NCI-H1436 treated with DMSO at 0.1 percent for 48 hours (cell line): ENCODE measurements around the gene HTR6.

ENCODE experiments used
- DNase-seq: peaks from one replicate; lab custom pipeline; 2025; lab: John Stamatoyannopoulos, UW

HTR6 gene

DNA sequence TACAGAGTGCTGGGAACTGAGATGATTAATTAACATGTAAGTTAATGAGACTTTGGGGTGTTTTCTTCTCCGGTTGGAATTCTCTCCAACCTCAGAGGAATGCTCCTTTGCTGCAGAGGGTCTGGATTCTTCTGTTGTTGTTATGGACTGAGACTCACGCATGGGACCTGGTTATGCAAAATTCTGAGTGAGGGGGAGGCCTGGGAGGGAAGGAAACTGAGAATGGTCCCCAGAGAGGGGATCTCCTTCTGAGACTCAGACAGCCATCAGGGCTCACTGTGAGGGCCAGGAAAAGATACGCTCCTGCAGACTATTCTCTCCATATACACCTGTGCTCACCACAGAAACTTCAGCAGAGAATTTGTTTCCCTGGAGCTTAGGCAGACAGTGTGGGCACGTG lies 56.3 kb downstream of the HTR6 start:
- DNase-seq, result no peak

DNA sequence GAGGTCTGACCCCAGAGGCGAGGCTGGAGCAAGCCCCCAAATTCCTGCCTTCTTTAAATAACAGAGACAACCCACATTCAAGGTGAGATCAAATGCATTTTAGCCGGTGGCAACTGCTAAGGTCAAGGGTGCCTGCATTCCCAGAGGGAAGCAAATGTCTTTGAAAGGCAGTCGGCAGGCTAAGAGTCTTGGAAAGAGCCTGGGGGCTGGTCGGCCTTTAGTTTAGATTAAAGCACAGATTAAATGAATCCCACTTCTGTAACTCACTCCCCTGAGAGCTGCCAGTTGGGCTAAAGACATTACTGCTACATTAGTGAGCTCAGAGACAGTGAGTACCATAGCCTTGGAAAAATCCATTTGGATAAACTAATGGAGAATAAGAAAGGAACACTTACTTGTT lies 59.2 kb downstream of the HTR6 start:
- DNase-seq, result no peak

DNA sequence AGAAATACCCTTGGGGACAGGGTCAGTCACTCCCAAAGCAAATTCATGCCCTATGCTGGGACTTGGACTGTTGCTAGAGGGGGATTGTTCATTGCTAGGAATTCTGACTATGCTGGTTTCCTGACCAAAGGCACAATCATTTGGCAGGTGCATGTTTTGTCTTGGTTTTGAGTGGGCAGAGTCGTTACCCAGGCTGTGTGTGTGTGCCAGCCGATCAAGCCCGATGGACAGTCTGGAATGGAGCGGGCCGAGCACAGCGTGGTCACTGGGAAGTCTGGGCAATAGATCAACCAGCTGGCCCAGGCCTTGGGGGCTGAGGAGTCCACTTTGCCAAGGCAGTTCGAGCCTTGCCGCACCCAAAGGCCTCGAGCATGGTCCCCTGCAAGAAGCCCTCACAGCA lies 60.9 kb downstream of the HTR6 start:
- DNase-seq, result no peak

DNA sequence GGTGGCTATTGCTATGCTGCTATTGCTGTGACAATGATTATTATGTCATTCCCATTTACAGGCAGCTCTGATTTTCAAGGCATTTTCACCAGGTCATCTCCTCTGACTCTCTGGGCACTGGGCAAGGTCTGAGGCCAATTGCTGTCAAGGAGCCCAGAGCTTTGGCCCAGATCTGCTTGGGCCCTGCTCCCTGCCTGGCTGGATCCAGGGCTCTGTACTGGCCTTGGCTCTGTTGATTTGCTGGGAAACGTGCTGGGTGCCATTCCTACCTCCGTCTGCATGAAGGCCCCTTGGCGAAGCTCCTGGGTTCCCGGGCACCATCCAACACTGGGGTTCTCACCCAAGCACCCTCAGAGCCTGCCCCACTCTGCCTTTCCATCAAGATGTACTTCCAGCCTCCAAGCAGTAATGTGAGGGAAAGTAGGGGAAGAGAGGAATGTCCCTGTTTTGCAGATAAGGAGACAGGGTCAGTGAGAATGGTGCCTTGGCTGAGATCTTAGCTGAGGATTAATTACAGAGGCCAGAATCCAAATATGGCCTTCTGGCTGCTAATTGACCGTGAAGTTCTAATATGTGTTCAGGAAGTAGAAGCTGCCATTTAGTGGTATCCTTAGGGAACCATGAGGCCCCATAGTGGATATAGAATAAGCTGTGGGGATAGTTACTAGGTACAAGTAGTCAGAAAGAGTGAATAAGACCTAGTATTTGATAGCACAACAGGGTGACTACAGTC lies 63.9 kb downstream of the HTR6 start:
- DNase-seq, result no peak

DNA sequence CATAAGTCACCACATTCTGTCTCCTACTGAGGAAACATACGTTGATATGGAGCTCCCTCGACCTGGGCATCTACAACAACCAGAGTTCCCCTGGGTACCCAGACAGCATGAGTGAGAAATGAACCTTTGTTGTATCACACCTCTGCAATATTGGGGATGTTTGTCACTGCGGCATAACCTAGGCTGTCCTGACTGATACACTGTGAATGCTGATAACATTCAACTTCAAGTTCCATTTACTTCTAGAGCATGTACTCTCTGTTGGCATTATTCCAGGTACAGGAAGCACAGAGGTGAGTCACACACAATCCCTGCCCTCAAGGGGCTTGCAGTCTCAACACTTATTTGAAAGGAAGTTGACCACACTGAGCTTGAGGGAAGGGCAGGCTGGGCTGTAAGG lies 65.6 kb downstream of the HTR6 start:
- no peak for DNase-seq
